ENCODE results near the gene CYFIP1. TPM values are rescaled to one million over a fixed set of nuclear protein-coding genes. Genes with fewer than 3 reads are reported as not detected.

Gene CYFIP1
- total RNA-seq, 1 experiment from 2014 or later, result 79.2 TPM

GRCh38 chr15:22903961-22904534 lies 76.1 kb downstream of the CYFIP1 start:
- peaks cover 46% of the 10 kb centered on the region for H3K36me3 Mint-ChIP-seq
- no peak overlapping the region for H3K4me3 Mint-ChIP-seq
- H3K27ac Mint-ChIP-seq, result no peak overlapping the region
- no peaks in the 10 kb centered on the region for H3K27me3 Mint-ChIP-seq (ENCODE audit: low read depth)
- DNase-seq (ENCODE audit: low spot score), result no peak
- CTCF ChIA-PET, result no interaction called here
- no peak for ATAC-seq
- no peak for TF ChIP-seq OVOL2 (CRISPR knock-in tag; IDR thresholded peaks at IDR 0.05; ENCODE audit: borderline replicate concordance)
- no peak for TF ChIP-seq EMX1 (CRISPR knock-in tag; IDR thresholded peaks at IDR 0.05)
- no peak for TF ChIP-seq USF1 (CRISPR knock-in tag; IDR thresholded peaks at IDR 0.05)
- TF ChIP-seq GRHL2 (CRISPR knock-in tag; IDR thresholded peaks at IDR 0.05; ENCODE audit: insufficient replicate concordance, severe bottlenecking), result no peak
- no peak for TF ChIP-seq CREM (CRISPR knock-in tag; IDR thresholded peaks at IDR 0.05)
- no peak for TF ChIP-seq TEAD4 (CRISPR knock-in tag; IDR thresholded peaks at IDR 0.05)
- no peak for TF ChIP-seq SOX15 (CRISPR knock-in tag; IDR thresholded peaks at IDR 0.05)
- no peak for TF ChIP-seq CREB1 (CRISPR knock-in tag; IDR thresholded peaks at IDR 0.05)
- no peak for TF ChIP-seq MAX (CRISPR knock-in tag; IDR thresholded peaks at IDR 0.05)
- TF ChIP-seq ZNF425 (CRISPR knock-in tag; conservative IDR thresholded peaks at IDR 0.05), result no peak
- no peak for TF ChIP-seq ESRRA (CRISPR knock-in tag; IDR thresholded peaks at IDR 0.05; ENCODE audit: borderline replicate concordance)
- TF ChIP-seq HMGA2 (CRISPR knock-in tag; IDR thresholded peaks at IDR 0.05), result no peak
- TF ChIP-seq SP1 (CRISPR knock-in tag; conservative IDR thresholded peaks at IDR 0.05), result no peak
- no peak for TF ChIP-seq PRDM15 (CRISPR knock-in tag; IDR thresholded peaks at IDR 0.05)
- H3K9me3 Mint-ChIP-seq, result peaks cover 8% of the 10 kb centered on the region
- POLR2A ChIA-PET, result no interaction called here
- no peaks in the 10 kb centered on the region for H3K4me1 Mint-ChIP-seq

GRCh38 chr15:22903427-22903826 lies 76.7 kb downstream of the CYFIP1 start:
- DNase-seq (ENCODE audit: low spot score) (no peak), ATAC-seq (no peak)
- no peaks in the 10 kb centered on the region for H3K4me1 Mint-ChIP-seq
- H3K9me3 Mint-ChIP-seq, result peaks cover 8% of the 10 kb centered on the region
- no peak overlapping the region for H3K27ac Mint-ChIP-seq
- ChIA-PET CTCF (no interaction called here), POLR2A (no interaction called here)
- peaks cover 43% of the 10 kb centered on the region for H3K36me3 Mint-ChIP-seq
- H3K27me3 Mint-ChIP-seq (ENCODE audit: low read depth), result no peaks in the 10 kb centered on the region
- no peak overlapping the region for H3K4me3 Mint-ChIP-seq
- TF ChIP-seq GRHL2 (CRISPR knock-in tag; IDR thresholded peaks at IDR 0.05; ENCODE audit: insufficient replicate concordance, severe bottlenecking), result no peak
- no peak for TF ChIP-seq KAT7 (CRISPR knock-in tag; IDR thresholded peaks at IDR 0.05; ENCODE audit: borderline replicate concordance)
- TF ChIP-seq ZNF281 (CRISPR knock-in tag; IDR thresholded peaks at IDR 0.05), result no peak
- no peak for TF ChIP-seq NFE2L1 (CRISPR knock-in tag; IDR thresholded peaks at IDR 0.05)
- no peak for TF ChIP-seq AFF4 (CRISPR knock-in tag; IDR thresholded peaks at IDR 0.05; ENCODE audit: borderline replicate concordance)
- no peak for TF ChIP-seq JAZF1 (CRISPR knock-in tag; IDR thresholded peaks at IDR 0.05)
- no peak for TF ChIP-seq CREM (CRISPR knock-in tag; IDR thresholded peaks at IDR 0.05)
- no peak for TF ChIP-seq JUN (CRISPR knock-in tag; IDR thresholded peaks at IDR 0.05)
- no peak for TF ChIP-seq IRF1 (CRISPR knock-in tag; IDR thresholded peaks at IDR 0.05)
- no peak for TF ChIP-seq ZBTB21 (CRISPR knock-in tag; IDR thresholded peaks at IDR 0.05; ENCODE audit: borderline replicate concordance)

Measured in WTC11 (cell line).